Measurements from ENCODE around the gene RBFOX2. TPM values are rescaled to one million over a fixed set of nuclear protein-coding genes. Genes with fewer than 3 reads are reported as not detected.
"Not testable (repeated sequence)": the region's sequence is repeated elsewhere in the genome, so short reads cannot be mapped to it uniquely, and the experiment has no call there.

The RBFOX2 gene
- total and polyA plus RNA-seq, 2 of the 13 experiments (the other 11 are each of a cell fraction or from before 2014, with no cell fraction given): 37.3 to 40.4 TPM

DNA sequence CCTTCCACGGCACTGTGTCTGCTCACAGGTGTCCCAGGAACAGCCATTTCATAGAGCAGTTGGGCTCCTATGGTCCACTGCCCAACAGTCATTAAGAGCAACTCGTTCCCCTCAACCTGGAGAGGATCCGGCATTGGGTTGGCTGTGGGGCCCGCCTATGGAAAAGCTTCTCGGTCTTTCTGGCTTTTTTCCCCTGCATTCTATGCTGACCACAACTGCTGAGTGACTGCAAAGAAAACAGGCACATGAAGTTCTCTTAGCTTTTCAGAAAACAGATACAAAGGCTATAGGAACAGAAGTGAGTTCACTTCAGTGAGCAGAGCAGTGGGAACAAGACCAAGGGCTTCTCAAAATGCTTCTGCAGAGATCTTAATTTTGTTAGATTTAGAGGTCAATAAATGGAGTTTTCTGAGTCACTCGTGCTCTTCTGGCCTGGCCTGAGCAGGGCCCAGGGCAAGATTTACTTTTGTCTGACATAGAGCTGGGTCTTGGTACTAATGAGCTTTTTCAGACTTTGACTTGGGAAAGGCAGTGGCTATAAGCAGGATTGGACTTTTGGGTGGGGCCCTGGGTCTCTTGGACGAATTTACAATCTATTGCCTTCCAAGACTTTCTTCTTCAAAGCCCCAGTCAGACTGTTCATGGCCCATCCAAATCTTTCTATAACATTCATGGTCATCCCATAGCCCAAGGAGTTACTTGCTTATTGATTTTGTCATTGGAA lies 324.6 kb downstream of the RBFOX2 start (continued):
- TF ChIP-seq, protein P1, sequence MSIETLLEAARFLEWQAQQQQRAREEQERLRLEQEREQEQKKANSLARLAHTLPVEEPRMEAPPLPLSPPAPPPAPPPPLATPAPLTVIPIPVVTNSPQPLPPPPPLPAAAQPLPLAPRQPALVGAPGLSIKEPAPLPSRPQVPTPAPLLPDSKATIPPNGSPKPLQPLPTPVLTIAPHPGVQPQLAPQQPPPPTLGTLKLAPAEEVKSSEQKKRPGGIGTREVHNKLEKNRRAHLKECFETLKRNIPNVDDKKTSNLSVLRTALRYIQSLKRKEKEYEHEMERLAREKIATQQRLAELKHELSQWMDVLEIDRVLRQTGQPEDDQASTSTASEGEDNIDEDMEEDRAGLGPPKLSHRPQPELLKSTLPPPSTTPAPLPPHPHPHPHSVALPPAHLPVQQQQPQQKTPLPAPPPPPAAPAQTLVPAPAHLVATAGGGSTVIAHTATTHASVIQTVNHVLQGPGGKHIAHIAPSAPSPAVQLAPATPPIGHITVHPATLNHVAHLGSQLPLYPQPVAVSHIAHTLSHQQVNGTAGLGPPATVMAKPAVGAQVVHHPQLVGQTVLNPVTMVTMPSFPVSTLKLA (IDR thresholded peaks at IDR 0.05): no peak

DNA sequence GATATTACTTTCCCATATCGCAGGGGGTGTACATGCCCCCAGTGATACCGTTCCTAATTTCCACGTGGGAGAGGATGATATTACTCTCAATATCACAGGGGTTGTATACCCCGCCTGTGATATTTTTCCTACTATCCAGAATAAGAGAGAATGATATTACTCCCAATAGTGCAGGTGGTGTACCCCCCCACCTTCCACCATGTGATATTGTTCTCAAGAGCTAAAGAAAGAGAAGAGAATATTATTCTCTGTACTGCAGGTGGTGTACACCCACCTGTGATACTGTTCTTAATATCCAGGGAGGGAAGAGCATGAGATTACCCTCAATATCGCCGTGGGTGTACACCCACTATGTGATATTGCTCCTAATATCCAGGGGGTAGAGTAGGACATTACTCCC lies 328.8 kb downstream of the RBFOX2 start:
- intact Hi-C loops (cut with micrococcal nuclease; ENCODE audit: unreplicated experiment); in situ Hi-C loops (cut with HindIII; ENCODE audit: extremely low pct_ligation_motif_present, low pct_unique_long_range_greater_than_20kb); H3K79me2 ChIP-seq (ENCODE audit: insufficient read depth, low read length); H3K36me3 ChIP-seq (replicated peaks in 1 of 2; ENCODE audit: control insufficient read depth in 1 of 2, insufficient read depth in 2 of 2, low read length in 2 of 2); DNase-seq (ENCODE audit: low spot score); POLR2A ChIA-PET; FAIRE-seq; H3K27ac ChIP-seq (ENCODE audit: extremely low read length, insufficient read depth, low read length); H3K4me3 ChIP-seq (replicated peaks in 1 of 3; ENCODE audit: insufficient read depth in 1 of 3, low read depth in 2 of 3, low read length in 3 of 3); H3K9me3 ChIP-seq (ENCODE audit: low read length); ATAC-seq; CTCF ChIA-PET (ENCODE audit: low intra/inter-chr PET ratio, low total read pairs); H4K20me1 ChIP-seq (ENCODE audit: insufficient read depth, low read length); H3K9ac ChIP-seq (ENCODE audit: insufficient read depth, low read depth, low read length); BruUV-seq (replicated peaks); H2AFZ ChIP-seq (ENCODE audit: low read length); H3K27me3 ChIP-seq (ENCODE audit: control insufficient read depth in 1 of 2, insufficient read depth in 2 of 2, low read length in 2 of 2); H3K4me1 ChIP-seq (ENCODE audit: insufficient read depth, low read length); H3K4me2 ChIP-seq (ENCODE audit: low read depth, low read length): not testable (repeated sequence)
- 63% methylated on average over 4 of the region's 6 CpGs for WGBS (ENCODE audit: low lambda C conversion rate)

DNA sequence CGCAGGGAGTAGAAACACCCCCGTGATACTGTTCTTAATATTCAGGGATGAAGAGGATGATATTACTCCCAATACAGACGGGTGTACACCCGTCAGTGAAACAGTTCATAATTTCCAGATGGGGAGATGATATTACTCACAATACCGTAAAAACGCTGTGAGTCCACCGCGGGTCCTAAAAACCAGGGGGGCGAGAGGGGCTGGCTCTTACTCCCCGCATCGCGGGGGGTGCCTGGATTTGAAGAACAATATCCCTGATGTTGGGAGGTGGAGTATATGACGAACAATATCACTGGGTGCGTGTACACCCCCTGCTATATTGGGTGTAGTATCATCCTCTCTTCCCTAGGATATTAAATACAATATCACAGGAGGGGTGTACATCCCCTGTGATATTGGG lies 331.5 kb downstream of the RBFOX2 start:
- H2AFZ ChIP-seq (ENCODE audit: low read length): no peak overlapping the region
- in situ Hi-C loops (cut with HindIII; ENCODE audit: extremely low pct_ligation_motif_present, low pct_unique_long_range_greater_than_20kb) (no loop called here), intact Hi-C loops (cut with micrococcal nuclease; ENCODE audit: unreplicated experiment) (no loop called here)
- BruUV-seq (replicated peaks): no TSS peak
- H3K27ac ChIP-seq (ENCODE audit: extremely low read length, insufficient read depth, low read length): no peak overlapping the region
- H3K9me3 ChIP-seq (ENCODE audit: low read length): no peaks in the 10 kb centered on the region
- no peak for ATAC-seq
- no peaks in the 10 kb centered on the region for H3K4me1 ChIP-seq (ENCODE audit: insufficient read depth, low read length)
- H3K79me2 ChIP-seq (ENCODE audit: insufficient read depth, low read length): no peaks in the 10 kb centered on the region
- ChIA-PET POLR2A (no interaction called here), CTCF (ENCODE audit: low intra/inter-chr PET ratio, low total read pairs) (no interaction called here)
- no peak overlapping the region for H3K4me3 ChIP-seq (replicated peaks in 1 of 3; ENCODE audit: insufficient read depth in 1 of 3, low read depth in 2 of 3, low read length in 3 of 3)
- DNase-seq (ENCODE audit: low spot score): no peak
- WGBS (ENCODE audit: low lambda C conversion rate): 48% methylated on average over 10 of the region's 14 CpGs
- no peak overlapping the region for H3K9ac ChIP-seq (ENCODE audit: insufficient read depth, low read depth, low read length)
- H3K27me3 ChIP-seq (ENCODE audit: control insufficient read depth in 1 of 2, insufficient read depth in 2 of 2, low read length in 2 of 2): no peaks in the 10 kb centered on the region
- no peaks in the 10 kb centered on the region for H3K36me3 ChIP-seq (replicated peaks in 1 of 2; ENCODE audit: control insufficient read depth in 1 of 2, insufficient read depth in 2 of 2, low read length in 2 of 2)
- no peaks in the 10 kb centered on the region for H4K20me1 ChIP-seq (ENCODE audit: insufficient read depth, low read length)
- FAIRE-seq: no peak
- H3K4me2 ChIP-seq (ENCODE audit: low read depth, low read length): no peak overlapping the region
- TF ChIP-seq TEF (CRISPR knock-in tag; IDR thresholded peaks at IDR 0.05) (no peak), ZNF225 (CRISPR knock-in tag; IDR thresholded peaks at IDR 0.05) (no peak), KDM4B (CRISPR knock-in tag; IDR thresholded peaks at IDR 0.05) (no peak), EED (CRISPR knock-in tag; IDR thresholded peaks at IDR 0.05) (no peak), FOXK2 (IDR thresholded peaks at IDR 0.05) (no peak), SP4 (CRISPR knock-in tag; IDR thresholded peaks at IDR 0.05) (no peak), CENPX (CRISPR knock-in tag; IDR thresholded peaks at IDR 0.05) (no peak), REPIN1 (CRISPR knock-in tag; IDR thresholded peaks at IDR 0.05; ENCODE audit: borderline replicate concordance, low read depth) (no peak), PHF5A (CRISPR knock-in tag; IDR thresholded peaks at IDR 0.05; ENCODE audit: low read depth, unreplicated experiment) (no peak)
- TF ChIP-seq, protein P2, sequence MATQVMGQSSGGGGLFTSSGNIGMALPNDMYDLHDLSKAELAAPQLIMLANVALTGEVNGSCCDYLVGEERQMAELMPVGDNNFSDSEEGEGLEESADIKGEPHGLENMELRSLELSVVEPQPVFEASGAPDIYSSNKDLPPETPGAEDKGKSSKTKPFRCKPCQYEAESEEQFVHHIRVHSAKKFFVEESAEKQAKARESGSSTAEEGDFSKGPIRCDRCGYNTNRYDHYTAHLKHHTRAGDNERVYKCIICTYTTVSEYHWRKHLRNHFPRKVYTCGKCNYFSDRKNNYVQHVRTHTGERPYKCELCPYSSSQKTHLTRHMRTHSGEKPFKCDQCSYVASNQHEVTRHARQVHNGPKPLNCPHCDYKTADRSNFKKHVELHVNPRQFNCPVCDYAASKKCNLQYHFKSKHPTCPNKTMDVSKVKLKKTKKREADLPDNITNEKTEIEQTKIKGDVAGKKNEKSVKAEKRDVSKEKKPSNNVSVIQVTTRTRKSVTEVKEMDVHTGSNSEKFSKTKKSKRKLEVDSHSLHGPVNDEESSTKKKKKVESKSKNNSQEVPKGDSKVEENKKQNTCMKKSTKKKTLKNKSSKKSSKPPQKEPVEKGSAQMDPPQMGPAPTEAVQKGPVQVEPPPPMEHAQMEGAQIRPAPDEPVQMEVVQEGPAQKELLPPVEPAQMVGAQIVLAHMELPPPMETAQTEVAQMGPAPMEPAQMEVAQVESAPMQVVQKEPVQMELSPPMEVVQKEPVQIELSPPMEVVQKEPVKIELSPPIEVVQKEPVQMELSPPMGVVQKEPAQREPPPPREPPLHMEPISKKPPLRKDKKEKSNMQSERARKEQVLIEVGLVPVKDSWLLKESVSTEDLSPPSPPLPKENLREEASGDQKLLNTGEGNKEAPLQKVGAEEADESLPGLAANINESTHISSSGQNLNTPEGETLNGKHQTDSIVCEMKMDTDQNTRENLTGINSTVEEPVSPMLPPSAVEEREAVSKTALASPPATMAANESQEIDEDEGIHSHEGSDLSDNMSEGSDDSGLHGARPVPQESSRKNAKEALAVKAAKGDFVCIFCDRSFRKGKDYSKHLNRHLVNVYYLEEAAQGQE (IDR thresholded peaks at IDR 0.05; ENCODE audit: borderline replicate concordance in 1 of 2, low read depth in 1 of 2, low read length in 2 of 2): no peak
